ENCODE measurements around the gene HDGF.

HDGF gene

DNA sequence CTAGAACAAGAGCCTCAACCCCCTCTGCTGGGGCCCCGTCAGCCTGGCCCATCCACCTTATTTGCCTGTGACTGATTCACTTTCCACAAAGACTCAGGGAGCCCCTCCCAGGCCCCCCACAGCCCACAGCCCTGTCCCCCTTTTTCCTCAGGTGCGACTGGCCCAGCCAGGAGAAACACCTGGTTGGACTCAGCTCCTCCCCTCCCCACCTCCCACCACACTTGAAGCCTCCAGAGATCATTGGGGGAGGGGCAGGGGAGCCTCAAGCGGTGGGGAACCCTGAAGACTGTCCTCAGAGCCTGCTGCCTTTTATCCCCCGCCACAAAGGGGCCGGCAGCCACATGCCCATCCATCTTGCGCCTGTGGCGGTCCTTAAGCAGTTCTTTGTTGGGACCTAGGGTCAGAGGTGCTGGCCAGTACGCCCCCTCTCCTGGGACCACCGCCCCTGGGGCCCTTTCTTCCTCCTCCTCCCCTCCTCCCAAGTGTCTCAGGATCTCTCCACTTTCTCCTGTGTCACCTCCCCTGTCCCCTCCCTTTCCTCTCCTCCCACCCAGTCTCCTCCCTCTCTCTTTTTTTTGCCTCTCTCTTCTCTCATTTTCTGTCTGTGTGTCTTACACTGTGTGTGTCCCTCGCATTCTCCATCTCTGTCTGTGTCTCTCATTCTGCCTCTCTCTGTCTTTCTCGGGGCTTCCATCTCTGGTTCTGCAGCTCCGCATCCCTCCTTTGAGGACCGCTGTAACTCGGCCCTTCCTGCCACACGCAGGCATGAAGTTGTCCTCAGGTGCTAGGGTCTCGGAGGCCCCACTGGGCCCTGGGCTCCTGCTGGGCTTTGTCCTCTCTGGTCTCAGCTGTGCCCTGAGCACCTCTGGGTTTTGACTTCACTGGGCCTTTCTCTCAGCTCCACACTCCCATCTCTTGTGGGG, 58.3 kb downstream of the HDGF start:
- DNase-seq, result no peak

DNA sequence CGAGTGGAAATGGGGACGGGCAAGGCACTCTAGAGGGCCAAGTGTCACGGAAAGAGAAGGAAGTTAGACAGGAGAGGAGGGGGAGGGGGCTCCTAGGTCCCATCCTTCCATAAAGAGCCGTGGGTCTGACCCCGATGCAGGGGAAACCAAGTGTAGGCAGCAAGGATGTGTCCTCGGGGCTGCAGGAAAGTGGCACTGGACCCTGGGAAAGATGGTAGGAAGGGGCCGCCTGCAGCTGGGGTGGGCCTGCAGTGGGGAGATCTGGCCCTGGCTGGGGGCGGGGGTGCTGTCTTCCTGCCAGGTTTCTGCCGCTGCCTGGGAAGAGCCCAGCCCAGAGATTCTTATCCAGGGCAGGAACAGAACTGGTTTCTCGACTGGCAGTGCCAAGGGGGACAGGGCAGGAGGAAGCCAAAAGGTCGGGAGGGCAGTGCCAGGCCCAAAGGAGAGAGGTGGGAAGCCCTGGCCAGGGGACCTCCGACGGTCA, 59.0 kb downstream of the HDGF start:
- no peak for DNase-seq

All from GDM1 (cell line).